C1 segment of cervical spinal cord (tissue), 14 donors: ENCODE measurements around the gene NEK11.

ENCODE experiments used
- DNase-seq, 14 donors: peaks; one replicate each; lab custom pipeline; 2025; lab: John Stamatoyannopoulos, UW

Gene NEK11

DNA sequence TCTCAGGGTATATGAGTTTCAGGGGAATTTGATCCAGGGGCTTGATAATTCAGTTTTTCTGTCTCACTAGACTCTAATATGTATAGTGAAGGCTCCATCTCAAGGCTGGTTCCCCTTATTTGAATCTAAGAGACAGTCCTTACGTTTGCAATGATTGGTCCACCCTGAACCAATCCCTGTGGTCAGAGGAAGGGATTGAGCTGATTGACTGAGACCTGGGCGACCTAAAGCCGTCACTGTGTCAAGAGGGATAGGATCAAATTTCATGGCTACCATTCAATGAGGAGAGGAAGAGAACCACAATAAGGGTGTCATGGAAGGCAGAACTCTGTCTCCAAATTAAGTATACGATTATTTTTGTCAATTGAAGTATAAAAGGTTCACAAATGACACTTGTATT lies 371.2 kb downstream of the NEK11 start:
- no peak for DNase-seq
